Vagina (tissue), 2 donors: Measurements from ENCODE around the gene RESP18.

ENCODE experiments used
- POLR2A ChIP-seq, 2 donors: fragments of 450-650 bp; IDR thresholded peaks; one replicate each; pipeline ENCODE4 v1.6.1; 2017; ENCODE audit warnings: antibody characterized with exemption in 2 of 2, mild to moderate bottlenecking in 2 of 2, moderate library complexity in 2 of 2
- POLR2AphosphoS5 ChIP-seq, 2 donors: sonication (generic); formaldehyde crosslinking; IDR thresholded peaks; one replicate each; pipeline ENCODE4 v1.9.0; 2017; ENCODE audit warnings: antibody characterized with exemption in 2 of 2, mild to moderate bottlenecking in 2 of 2, low read depth in 1 of 2; ENCODE audit not compliant: insufficient read depth in 1 of 2
- TF ChIP-seq, protein P1 (sequence below), 3 experiments: fragments of 450-650 bp in 2 of 3; fragments of 200-600 bp in 1 of 3; sonication (generic) in 1 of 3; IDR thresholded peaks; one replicate each; pipeline ENCODE4 v1.5.1; 2017 to 2019; ENCODE audit warnings: antibody characterized with exemption in 3 of 3, mild to moderate bottlenecking in 2 of 3, moderate library complexity in 2 of 3

DNA sequence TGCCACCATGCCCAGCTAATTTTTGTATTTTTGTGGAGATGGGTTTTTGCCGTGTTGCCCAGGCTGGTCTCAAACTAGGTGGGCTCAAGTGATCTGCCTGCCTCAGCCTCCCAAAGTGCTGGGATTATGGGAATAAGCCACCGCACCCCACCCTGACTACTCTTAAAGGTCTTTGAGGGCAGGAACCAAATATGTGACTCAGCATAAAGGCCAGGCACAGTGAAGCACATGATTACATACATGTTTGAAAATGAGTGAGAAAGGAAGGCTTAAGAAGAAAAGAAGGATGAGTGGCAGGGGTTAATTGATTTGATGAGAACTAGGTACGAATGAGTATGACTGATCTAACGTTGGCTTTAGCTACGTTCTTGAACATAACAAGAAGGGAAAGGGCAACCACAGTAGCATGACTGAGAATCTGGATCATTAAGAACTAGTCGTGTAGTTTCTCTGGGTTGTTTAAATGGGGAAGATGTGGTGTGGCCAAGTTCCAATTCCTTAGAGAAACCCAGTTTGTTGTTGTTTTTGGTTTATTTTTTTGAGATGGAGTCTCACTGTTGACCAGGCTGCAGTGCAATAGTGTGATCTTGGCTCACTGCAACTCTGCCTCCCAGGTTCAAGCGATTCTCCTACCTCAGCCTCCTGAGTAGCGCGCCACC, 6.8 kb downstream of the RESP18 start:
- TF ChIP-seq, protein P1, sequence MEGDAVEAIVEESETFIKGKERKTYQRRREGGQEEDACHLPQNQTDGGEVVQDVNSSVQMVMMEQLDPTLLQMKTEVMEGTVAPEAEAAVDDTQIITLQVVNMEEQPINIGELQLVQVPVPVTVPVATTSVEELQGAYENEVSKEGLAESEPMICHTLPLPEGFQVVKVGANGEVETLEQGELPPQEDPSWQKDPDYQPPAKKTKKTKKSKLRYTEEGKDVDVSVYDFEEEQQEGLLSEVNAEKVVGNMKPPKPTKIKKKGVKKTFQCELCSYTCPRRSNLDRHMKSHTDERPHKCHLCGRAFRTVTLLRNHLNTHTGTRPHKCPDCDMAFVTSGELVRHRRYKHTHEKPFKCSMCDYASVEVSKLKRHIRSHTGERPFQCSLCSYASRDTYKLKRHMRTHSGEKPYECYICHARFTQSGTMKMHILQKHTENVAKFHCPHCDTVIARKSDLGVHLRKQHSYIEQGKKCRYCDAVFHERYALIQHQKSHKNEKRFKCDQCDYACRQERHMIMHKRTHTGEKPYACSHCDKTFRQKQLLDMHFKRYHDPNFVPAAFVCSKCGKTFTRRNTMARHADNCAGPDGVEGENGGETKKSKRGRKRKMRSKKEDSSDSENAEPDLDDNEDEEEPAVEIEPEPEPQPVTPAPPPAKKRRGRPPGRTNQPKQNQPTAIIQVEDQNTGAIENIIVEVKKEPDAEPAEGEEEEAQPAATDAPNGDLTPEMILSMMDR (IDR thresholded peaks at IDR 0.05) = no peak
- no peak for TF ChIP-seq POLR2A (IDR thresholded peaks at IDR 0.05)
- TF ChIP-seq POLR2AphosphoS5 (IDR thresholded peaks at IDR 0.05; ENCODE audit: insufficient read depth in 1 of 2, low read depth in 1 of 2) = no peak
